Umbilical cord (tissue), 2 donors: ENCODE measurements around the gene CRP. TPM values are rescaled to one million over a fixed set of nuclear protein-coding genes. Genes with fewer than 3 reads are reported as not detected.
"Not testable (repeated sequence)": the region's sequence is repeated elsewhere in the genome, so short reads cannot be mapped to it uniquely, and the experiment has no call there.

Source experiments
- DNase-seq: peaks from one replicate; pipeline ENCODE4 v3.0.0-alpha.2; 2015; ENCODE audit warnings: low spot score
- total RNA-seq: library from RNA; depleted of rRNA; stranded (reverse); fragments of >200 nt; gene quantifications from one replicate; pipeline ENCODE4 v1.2.3, GENCODE V29; 2014; ENCODE audit warnings: low replicate concordance; ENCODE audit not compliant: insufficient read depth

Gene CRP, protein sequence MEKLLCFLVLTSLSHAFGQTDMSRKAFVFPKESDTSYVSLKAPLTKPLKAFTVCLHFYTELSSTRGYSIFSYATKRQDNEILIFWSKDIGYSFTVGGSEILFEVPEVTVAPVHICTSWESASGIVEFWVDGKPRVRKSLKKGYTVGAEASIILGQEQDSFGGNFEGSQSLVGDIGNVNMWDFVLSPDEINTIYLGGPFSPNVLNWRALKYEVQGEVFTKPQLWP
- total RNA-seq: 0.48 TPM

- no peak for DNase-seq
Observed at GRCh38 chr1:159714529-159714928, at the start of gene CRP. TSS of gene CRP (minus strand) at chr1:159714589. CDS start at chr1:159714485, 104 bp downstream.

GRCh38 chr1:159763686-159764085, 49.3 kb upstream of the CRP start:
- DNase-seq: no peak

DNA sequence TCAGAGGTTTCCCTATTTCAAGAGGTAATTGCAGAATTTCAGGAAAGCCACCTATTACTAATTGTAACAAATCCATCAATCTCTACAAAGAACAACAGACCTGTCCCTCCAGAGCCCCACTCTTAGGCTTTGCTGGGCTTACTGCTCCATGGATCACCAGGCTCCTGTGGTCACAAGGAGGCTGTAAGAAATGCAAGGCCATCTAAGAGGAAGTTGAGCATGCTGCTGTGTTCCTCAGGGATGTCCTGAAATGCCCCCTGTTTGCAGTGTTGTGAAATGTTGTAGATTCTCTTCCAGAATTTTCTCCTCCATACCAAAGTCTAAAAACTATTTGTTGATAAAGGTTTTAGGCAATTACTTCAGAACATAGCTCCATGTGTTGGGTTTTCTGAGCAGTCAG, 42.0 kb upstream of the CRP start:
- DNase-seq: no peak

- no peak for DNase-seq
Observed at GRCh38 chr1:159755451-159756007, 41.1 kb upstream of the CRP start.

GRCh38 chr1:159753386-159753785, 39.0 kb upstream of the CRP start:
- no peak for DNase-seq

- DNase-seq: no peak
Observed at GRCh38 chr1:159752135-159752580, 37.8 kb upstream of the CRP start.

GRCh38 chr1:159751031-159751430, 36.6 kb upstream of the CRP start:
- DNase-seq: no peak

DNA sequence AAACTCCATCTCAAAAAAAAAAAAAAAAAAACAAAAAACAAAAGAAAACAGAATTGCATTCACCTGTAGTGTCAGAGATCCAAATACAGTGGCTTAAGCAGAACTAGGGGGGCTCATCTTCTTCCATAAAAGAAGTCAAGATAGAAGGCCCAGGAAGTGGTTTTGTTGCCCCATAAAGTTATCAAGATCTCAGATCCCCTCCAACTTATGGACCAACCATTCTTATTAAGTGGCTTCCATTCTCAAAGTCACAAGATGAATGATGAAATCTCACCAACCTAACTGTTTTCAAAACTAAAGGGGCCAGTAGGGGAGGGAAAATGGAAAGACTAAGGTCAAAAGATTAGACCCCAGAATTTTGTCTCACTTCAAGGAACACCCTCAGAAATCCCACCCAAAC, 36.2 kb upstream of the CRP start:
- DNase-seq: no peak

DNA sequence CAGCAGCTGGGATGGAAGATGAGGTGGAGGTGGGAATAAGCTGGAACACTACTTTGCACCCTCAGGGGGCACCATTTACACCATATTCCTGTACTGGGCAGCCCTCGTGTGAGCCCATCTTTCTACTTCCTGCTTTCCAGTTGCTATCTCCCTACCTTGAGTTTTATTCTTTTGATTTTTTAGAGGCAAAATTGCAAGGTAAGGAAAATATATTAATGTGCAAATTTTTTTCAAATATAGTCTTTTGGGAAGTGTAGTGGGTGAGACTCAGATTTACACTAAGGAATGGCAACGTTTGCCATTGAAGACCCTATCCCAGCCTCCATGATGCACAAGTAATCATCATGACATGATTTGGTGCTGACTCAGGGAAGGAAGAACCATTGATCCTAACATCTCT, 35.2 kb upstream of the CRP start:
- no peak for DNase-seq

- no peak for DNase-seq
Observed at GRCh38 chr1:159748370-159748769, 34.0 kb upstream of the CRP start.

DNA sequence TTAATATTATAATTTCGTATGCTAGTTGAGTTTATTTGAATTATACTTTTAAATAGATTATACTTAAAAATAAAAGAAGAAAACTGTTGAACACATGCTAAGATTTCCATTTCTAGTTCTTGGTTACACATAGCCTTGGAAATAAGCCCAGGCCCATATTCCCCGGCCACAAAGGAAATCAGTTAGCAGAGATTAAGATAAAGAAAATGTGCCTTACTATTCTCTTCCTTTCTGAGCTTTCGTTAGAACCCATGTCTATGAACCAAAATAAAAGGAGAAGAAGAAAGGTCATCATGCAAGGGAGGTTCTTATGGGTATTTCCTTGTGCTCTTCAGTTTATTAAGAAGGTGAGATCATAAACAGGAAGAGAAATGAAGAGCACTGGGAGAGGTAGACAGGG, 32.3 kb upstream of the CRP start:
- DNase-seq: no peak

GRCh38 chr1:159743651-159744410, 29.4 kb upstream of the CRP start:
- DNase-seq: no peak

DNA sequence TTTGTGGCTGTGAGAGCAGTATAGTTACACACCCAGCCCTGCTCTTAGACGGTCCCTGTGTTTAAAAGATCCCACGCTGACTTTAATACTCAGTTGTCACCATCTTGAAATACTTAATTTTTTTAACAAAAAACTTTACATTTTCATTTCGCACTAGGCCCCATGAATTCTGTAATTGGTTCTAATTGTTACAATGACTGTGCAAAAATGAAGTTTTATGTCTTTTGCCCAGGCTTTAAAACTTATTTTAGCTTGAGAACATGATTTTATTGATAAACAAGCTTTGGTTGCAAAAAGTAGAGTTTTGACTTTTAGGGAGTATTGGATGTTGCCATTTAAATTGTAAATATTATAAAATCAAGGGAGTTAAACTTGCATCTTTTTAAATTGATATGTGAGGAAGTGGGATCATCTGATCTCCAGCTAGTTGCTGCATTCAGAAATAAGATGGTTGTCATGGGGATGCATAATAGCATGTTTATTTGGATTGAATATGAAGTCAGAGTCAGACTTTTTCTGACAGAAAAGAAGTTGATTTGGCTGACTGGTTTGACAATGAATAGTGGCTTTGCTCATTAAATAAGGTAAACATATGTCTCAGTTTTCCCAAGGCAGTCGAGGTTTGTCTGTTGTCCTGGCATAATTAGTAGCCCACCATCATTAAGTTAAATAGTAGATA, 23.0 kb upstream of the CRP start:
- no peak for DNase-seq

GRCh38 chr1:159723188-159723587, 8.8 kb upstream of the CRP start:
- not testable (repeated sequence) for DNase-seq

DNA sequence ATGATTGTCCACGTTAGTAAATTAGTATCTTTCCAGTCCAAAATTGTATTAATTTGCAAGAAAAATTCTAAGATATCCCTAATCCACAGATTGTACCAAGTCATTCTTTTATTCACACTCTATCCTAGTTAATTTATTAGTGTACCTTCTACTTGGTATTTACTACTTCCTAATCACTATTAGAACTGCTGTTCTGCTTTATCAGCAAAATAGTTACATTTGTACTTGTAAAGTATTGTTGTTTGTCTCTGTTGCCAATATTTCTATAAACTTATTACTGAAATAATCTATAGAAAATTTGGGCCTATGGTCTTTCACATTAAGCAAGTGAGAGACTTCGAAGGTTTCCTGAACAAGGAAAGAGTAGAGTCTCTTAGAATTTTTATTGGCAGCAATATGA, 5.6 kb upstream of the CRP start:
- DNase-seq: no peak

- DNase-seq: no peak
Observed at GRCh38 chr1:159715855-159716254, 1.5 kb upstream of the CRP start.

GRCh38 chr1:159712080-159712479, 2.3 kb downstream of the CRP start:
- no peak for DNase-seq

DNA sequence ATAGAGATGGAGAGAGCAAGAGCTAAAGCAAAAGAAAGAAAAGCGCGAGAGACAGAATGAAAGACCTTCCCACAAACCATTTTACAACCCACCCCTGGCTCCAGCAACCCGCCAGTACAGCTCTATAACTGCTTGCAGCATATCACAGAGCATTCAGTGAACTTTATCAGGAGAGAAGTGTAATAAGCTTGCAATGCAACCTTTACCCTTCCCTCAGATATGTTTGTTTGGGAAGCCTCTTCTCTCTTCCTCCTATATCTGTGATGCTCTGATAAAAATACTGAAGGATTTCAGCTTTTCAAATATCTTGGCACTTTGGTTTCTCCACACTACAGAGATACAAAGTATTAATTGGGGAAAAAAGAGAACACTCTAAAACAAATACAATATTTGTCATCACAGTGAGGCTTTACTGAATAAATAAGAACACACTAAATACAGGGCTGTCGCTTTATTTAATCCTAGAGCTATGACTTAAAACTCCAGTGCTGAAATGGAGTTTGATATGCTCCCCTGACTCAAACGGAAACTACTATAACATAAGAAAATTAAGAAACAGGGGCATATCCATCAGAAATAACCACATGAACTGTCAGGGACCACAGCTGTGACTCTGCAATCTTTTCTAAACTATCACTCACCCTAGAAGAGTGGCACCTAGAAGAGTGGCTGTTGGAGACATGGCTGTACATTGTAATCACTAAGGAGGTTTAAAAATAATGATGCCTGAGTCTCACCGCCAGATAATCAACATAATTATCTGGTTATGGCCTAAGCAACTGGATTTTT, 6.7 kb downstream of the CRP start:
- DNase-seq: no peak

DNA sequence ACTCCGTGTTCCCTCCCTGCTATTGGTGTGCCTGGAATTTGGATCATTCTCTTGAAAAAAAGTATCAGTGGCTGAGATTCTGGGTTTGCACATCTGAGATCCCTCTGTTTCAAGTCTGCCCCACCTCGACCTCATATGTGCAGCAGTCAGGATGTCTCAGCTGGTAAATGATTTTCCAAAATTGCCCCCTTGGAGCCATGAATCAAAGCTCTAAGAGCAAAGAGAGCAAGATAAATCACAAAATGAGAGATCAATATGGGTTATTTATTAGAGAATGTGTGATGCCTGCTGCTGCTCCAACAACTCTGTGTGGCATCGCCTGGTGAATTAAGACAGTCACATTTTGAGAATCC, 8.5 kb downstream of the CRP start:
- DNase-seq: no peak

DNA sequence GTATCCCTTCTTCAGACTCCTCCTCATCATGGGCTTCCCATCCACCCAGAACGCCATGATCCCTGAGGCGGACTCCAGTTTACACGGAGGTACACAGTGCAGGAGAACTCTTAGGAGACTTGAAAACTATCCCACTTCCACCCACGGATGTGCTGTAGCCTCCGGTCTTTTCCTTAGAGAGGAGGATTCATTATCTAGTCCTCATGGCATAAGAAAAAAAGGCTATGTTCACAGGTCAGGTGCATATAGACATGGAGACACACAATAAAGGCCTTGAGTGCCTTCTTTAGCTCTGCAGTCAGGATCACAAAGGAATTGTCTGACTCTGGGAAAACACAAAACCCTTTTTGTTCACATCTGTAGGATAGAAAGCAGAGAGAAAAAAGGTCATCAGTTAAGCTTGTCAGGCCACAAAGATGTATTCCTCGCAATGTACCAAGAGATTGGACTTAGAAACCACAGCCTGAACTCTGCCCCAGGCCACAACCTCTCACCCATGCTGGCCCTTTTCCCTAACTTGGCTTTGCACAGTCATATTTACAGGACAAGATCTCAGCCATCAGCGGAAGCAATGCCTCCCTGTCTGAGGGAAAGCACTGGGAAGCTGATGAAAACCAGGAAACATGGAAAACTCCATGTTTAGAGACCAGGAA, 9.0 kb downstream of the CRP start:
- no peak for DNase-seq

- DNase-seq: no peak
Observed at GRCh38 chr1:159704481-159704880, 9.9 kb downstream of the CRP start.
